HepG2 (cell line): Measurements from ENCODE around the gene BLOC1S2. TPM values are rescaled to one million over a fixed set of nuclear protein-coding genes. Genes with fewer than 3 reads are reported as not detected.

Experiments used
- ATAC-seq: fragments of 200-7000 bp; cut with Tn5 transposase; 3 replicates; pipeline ENCODE4 v1.9.1; 2020; ENCODE audit warnings: mild to moderate bottlenecking, moderate library complexity
- BruUV-seq: library from RNA; stranded (reverse); fragments of 400-500 nt; replicated peaks from 2 replicates; lab custom pipeline; 2021; lab: Mats Ljungman, UMichigan
- CTCF ChIA-PET: fragments of 300-600 bp; formaldehyde crosslinking; extraction: SDS; loops from one replicate; lab custom pipeline; 2021; ENCODE audit warnings: low total read pairs, inconsistent platforms, low intra/inter-chr PET ratio; lab: Yijun Ruan, JAX
- POLR2A ChIA-PET: fragments of 350-600 bp; sonication (Branson Sonifier 250); formaldehyde crosslinking; loops from one replicate; lab custom pipeline; 2020; ENCODE audit warnings: antibody characterized with exemption, inconsistent platforms; lab: Yijun Ruan, JAX
- DNase-seq: peaks from one replicate; pipeline ENCODE4 v3.0.0-alpha.2; 2015; ENCODE audit warnings: low spot score
- FAIRE-seq: peaks from 3 replicates; lab custom pipeline; 2011; peaks lifted over from hg19 to GRCh38; lab: Jason Lieb, UNC
- H2AFZ ChIP-seq: one replicate; pipeline ENCODE4 v1.6.1; 2011; ENCODE audit warnings: low read length, inconsistent platforms
- H3K27ac ChIP-seq: fragments of 300-600 bp; 3 replicates; pipeline ENCODE4 v1.8.0; 2011; ENCODE audit warnings: mixed run types, mild to moderate bottlenecking, mixed read lengths, low read length, inconsistent platforms; ENCODE audit not compliant: insufficient read depth; ENCODE audit errors: extremely low read length
- H3K27me3 ChIP-seq, 2 experiments: fragments of 200-600 bp in 1 of 2; 2 replicates in 1 of 2; 3 replicates in 1 of 2; pipeline versions ENCODE4 v1.6.0 to v1.8.0; 2011; ENCODE audit warnings: low read length in 2 of 2, mild to moderate bottlenecking in 2 of 2, moderate library complexity in 2 of 2, inconsistent platforms in 1 of 2; ENCODE audit not compliant: insufficient read depth in 2 of 2, control insufficient read depth in 1 of 2
- H3K36me3 ChIP-seq, 2 experiments: fragments of 200-600 bp in 1 of 2; replicated peaks in 1 of 2; 2 replicates in 1 of 2; 3 replicates in 1 of 2; pipeline versions ENCODE4 v1.5.1 to v1.8.0; 2011; ENCODE audit warnings: low read length in 2 of 2, inconsistent platforms in 1 of 2; ENCODE audit not compliant: insufficient read depth in 2 of 2, control insufficient read depth in 1 of 2
- H3K4me1 ChIP-seq: 2 replicates; pipeline ENCODE4 v1.5.1; 2012; ENCODE audit warnings: low read length, inconsistent platforms; ENCODE audit not compliant: insufficient read depth
- H3K4me2 ChIP-seq: 2 replicates; pipeline ENCODE4 v1.6.0; 2011; ENCODE audit warnings: low read depth, low read length, inconsistent platforms
- H3K4me3 ChIP-seq, 3 experiments: fragments of 200-600 bp in 1 of 3; sonication (generic), shearing (Covaris generic) in 1 of 3; replicated peaks in 1 of 3; 2 replicates each; pipeline ENCODE4 v1.5.1; 2011 to 2016; ENCODE audit warnings: low read length in 3 of 3, inconsistent platforms in 2 of 3, low read depth in 2 of 3, mild to moderate bottlenecking in 2 of 3, control low read depth in 1 of 3, mixed read lengths in 1 of 3; ENCODE audit not compliant: insufficient read depth in 1 of 3
- H3K79me2 ChIP-seq: one replicate; pipeline ENCODE4 v1.6.1; 2011; ENCODE audit warnings: low read length, inconsistent platforms; ENCODE audit not compliant: insufficient read depth
- H3K9ac ChIP-seq: 2 replicates; pipeline ENCODE4 v1.6.0; 2011; ENCODE audit warnings: mild to moderate bottlenecking, low read depth, low read length, inconsistent platforms; ENCODE audit not compliant: insufficient read depth
- H3K9me3 ChIP-seq: 2 replicates; pipeline ENCODE4 v1.5.1; 2012; ENCODE audit warnings: mild to moderate bottlenecking, low read length
- H4K20me1 ChIP-seq: 2 replicates; pipeline ENCODE4 v1.6.0; 2011; ENCODE audit warnings: inconsistent platforms, mild to moderate bottlenecking, low read length, moderate library complexity; ENCODE audit not compliant: insufficient read depth
- HOXA7 ChIP-seq: sonication (generic); formaldehyde crosslinking; IDR thresholded peaks from 2 replicates; pipeline ENCODE4 v1.8.1; 2022; ENCODE audit warnings: mild to moderate bottlenecking, missing genetic modification reagents, moderate library complexity
- MXI1 ChIP-seq: IDR thresholded peaks from 3 replicates; pipeline ENCODE4 v1.6.1; 2012; ENCODE audit warnings: low read depth, low read length, inconsistent platforms, borderline replicate concordance
- PRDM15 ChIP-seq: sonication (generic); formaldehyde crosslinking; IDR thresholded peaks from 2 replicates; pipeline ENCODE4 v1.4.0; 2020; ENCODE audit warnings: missing genetic modification reagents
- RFXAP ChIP-seq: sonication (generic); formaldehyde crosslinking; IDR thresholded peaks from 2 replicates; pipeline ENCODE4 v1.4.0; 2020; ENCODE audit warnings: missing genetic modification reagents, borderline replicate concordance
- ZNF160 ChIP-seq: sonication (generic); formaldehyde crosslinking; IDR thresholded peaks from 2 replicates; pipeline ENCODE4 v1.8.0; 2022; ENCODE audit warnings: mild to moderate bottlenecking, inconsistent platforms, missing genetic modification reagents
- WGBS: methylation state at CpG from one replicate; pipeline ENCODE4 v1.1.6; 2017; ENCODE audit warnings: low lambda C conversion rate; 5-methylcytosine and 5-hydroxymethylcytosine counted together
- in situ Hi-C: cut with HindIII; loops from 2 replicates; pipeline ENCODE4 v1.10.0; 2017; ENCODE audit warnings: low pct_unique_long_range_greater_than_20kb; ENCODE audit not compliant: extremely low pct_ligation_motif_present
- intact Hi-C: fragments of 100-400 bp; cut with micrococcal nuclease; formaldehyde crosslinking; loops from one replicate; pipeline ENCODE4 v1.10.0; 2022; ENCODE audit not compliant: unreplicated experiment
- polyA plus RNA-seq, 8 experiments: library from polyadenylated mRNA; depleted of rRNA in 3 of 8; stranded (reverse) in 7 of 8; unstranded in 1 of 8; fragments of >200 nt; fragmentation: Illumina TruSeq in 4 of 8; extraction: Trizol in 4 of 8; gene quantifications; 2 replicates each; pipeline versions ENCODE4 v1.2.1 to v1.2.3, GENCODE V29; 2011 to 2016; ENCODE audit warnings: low read depth in 4 of 8, missing spikeins in 1 of 8, mixed read lengths in 1 of 8; ENCODE audit not compliant: insufficient read depth in 1 of 8
- total RNA-seq, 5 experiments: library from RNA; depleted of rRNA; stranded (reverse); fragments of >200 nt; fragmentation: Illumina TruSeq; extraction: Trizol; gene quantifications; 2 replicates each; pipeline ENCODE4 v1.2.3, GENCODE V29; 2016; ENCODE audit warnings: low read depth in 1 of 5
- TF ChIP-seq, protein P1 (sequence below): IDR thresholded peaks from 2 replicates; pipeline ENCODE4 v1.6.1; 2012; ENCODE audit warnings: low read depth, low read length, improper control_type of control experiment

BLOC1S2 gene
- total and polyA plus RNA-seq, 2 of the 13 experiments (the other 11 are each of a cell fraction or from before 2014, with no cell fraction given), result 22.3 to 64.4 TPM

DNA sequence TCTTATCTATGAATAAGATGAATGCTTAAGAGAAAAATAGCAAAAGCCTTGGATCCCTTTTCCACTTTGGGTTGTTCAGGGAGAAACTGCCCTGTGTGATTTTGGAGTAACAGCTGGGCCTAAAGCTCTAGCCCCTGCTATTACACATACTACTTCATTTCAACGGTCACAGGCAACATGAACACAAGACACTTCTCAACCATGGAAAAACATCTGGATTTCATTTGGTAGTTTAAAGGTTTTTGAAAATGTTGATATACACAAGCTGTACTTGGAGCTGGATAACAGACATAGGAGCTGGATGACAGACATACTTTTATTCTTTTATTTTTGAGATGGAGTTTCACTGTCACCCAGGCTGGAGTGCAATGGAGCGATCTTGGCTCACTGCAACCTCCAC is 54.4 kb downstream of the BLOC1S2 start:
- DNase-seq (no peak), ATAC-seq (no peak), FAIRE-seq (no peak)
- H3K36me3 ChIP-seq, result peaks cover 9 to 41% of the 10 kb centered on the region in 2 experiments
- peaks cover 0 to 6% of the 10 kb centered on the region in 2 experiments; a peak in 1 of 5 replicates for H3K27me3 ChIP-seq
- peaks cover 19% of the 10 kb centered on the region for H3K79me2 ChIP-seq
- ChIA-PET POLR2A (no interaction called here), CTCF (no interaction called here)
- H3K4me1 ChIP-seq, result peaks cover 24% of the 10 kb centered on the region
- intact Hi-C loops, result no loop called here
- no TSS peak for BruUV-seq
- no peak overlapping the region for H3K4me3 ChIP-seq
- H3K9ac ChIP-seq, result no peak overlapping the region
- WGBS, result 94% methylated on average over 2 of the region's 2 CpGs
- in situ Hi-C loops, result no loop called here
- H3K4me2 ChIP-seq, result no peak overlapping the region
- H3K9me3 ChIP-seq, result no peaks in the 10 kb centered on the region
- no peak overlapping the region for H2AFZ ChIP-seq
- H3K27ac ChIP-seq, result no peak overlapping the region
- TF ChIP-seq PRDM15 (no peak), ZNF160 (CRISPR knock-in tag) (no peak), RFXAP (no peak), HOXA7 (CRISPR knock-in tag) (no peak), MXI1 (no peak)
- TF ChIP-seq, protein P1, sequence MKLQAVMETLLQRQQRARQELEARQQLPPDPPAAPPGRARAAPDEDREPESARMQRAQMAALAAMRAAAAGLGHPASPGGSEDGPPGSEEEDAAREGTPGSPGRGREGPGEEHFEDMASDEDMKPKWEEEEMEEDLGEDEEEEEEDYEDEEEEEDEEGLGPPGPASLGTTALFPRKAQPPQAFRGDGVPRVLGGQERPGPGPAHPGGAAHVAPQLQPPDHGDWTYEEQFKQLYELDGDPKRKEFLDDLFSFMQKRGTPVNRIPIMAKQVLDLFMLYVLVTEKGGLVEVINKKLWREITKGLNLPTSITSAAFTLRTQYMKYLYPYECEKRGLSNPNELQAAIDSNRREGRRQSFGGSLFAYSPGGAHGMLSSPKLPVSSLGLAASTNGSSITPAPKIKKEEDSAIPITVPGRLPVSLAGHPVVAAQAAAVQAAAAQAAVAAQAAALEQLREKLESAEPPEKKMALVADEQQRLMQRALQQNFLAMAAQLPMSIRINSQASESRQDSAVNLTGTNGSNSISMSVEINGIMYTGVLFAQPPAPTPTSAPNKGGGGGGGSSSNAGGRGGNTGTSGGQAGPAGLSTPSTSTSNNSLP, result no peak
- no peaks in the 10 kb centered on the region for H4K20me1 ChIP-seq
